ENCODE measurements around the gene KCNC2.
A peak's percentile ranks its signal among the peaks of the same experiment; 100 is the strongest.

Gene KCNC2

GRCh38 chr12:75209812-75210138 is at the start of gene KCNC2:
TSS of gene KCNC2 (minus strand) at chr12:75209839.
- Histone ChIP-seq H3K27ac (no peak within 1 kb of the TSS), H3K27me3 (no peaks in the 10 kb centered on the region), H4K20me1 (no peaks in the 10 kb centered on the region), H3K9ac (no peak within 1 kb of the TSS), H3K4me2 (no peak within 1 kb of the TSS), H3K36me3 (no peaks in the 10 kb centered on the region), H3K4me1 (peaks cover 0 to 22% (median 9%) of the 10 kb centered on the region in 10 experiments; a peak in 15 of 20 replicates), H3K4me3 (no peak within 1 kb of the TSS), H3K9me3 (replicated peaks in 1 of 11) (peaks cover 25 to 31% (median 28%) of the 10 kb centered on the region in 11 experiments)
- TF ChIP-seq Cebpa-rat (IDR thresholded peaks at IDR 0.05), result no peak

- Histone ChIP-seq H4K20me1 (no peaks in the 10 kb centered on the region), H3K36me3 (no peaks in the 10 kb centered on the region), H3K4me2 (no peak overlapping the region), H3K4me3 (no peak overlapping the region), H3K9me3 (replicated peaks in 1 of 11) (no peaks in the 10 kb centered on the region), H3K4me1 (0 out of 20 replicates have a peak, but pooled peaks cover 0 to 6% (median 0%) of the 10 kb centered on the region in 10 experiments), H3K27me3 (no peaks in the 10 kb centered on the region), H3K27ac (no peak overlapping the region), H3K9ac (no peak overlapping the region)
- TF ChIP-seq Cebpa-rat (IDR thresholded peaks at IDR 0.05), result no peak
Measured at GRCh38 chr12:75259143-75259542, 49.5 kb upstream of the KCNC2 start.

GRCh38 chr12:75257510-75257909 is 47.9 kb upstream of the KCNC2 start:
- H3K27me3 ChIP-seq, result no peaks in the 10 kb centered on the region
- H4K20me1 ChIP-seq, result no peaks in the 10 kb centered on the region
- H3K9me3 ChIP-seq (replicated peaks in 1 of 11), result no peaks in the 10 kb centered on the region
- H3K4me3 ChIP-seq, result no peak overlapping the region
- no peak overlapping the region for H3K27ac ChIP-seq
- TF ChIP-seq Cebpa-rat (IDR thresholded peaks at IDR 0.05), result no peak
- H3K4me1 ChIP-seq, result 0 out of 20 replicates have a peak, but pooled peaks cover 0 to 6% (median 0%) of the 10 kb centered on the region in 10 experiments
- peak overlapping the region in 4 of 11 experiments; percentile 4 to 26 (median 21); a peak in 5 of 22 replicates for H3K4me2 ChIP-seq
- H3K36me3 ChIP-seq, result no peaks in the 10 kb centered on the region
- no peak overlapping the region for H3K9ac ChIP-seq

GRCh38 chr12:75245108-75245507 is 35.5 kb upstream of the KCNC2 start:
- H3K9me3 ChIP-seq (replicated peaks in 1 of 11), result peaks cover 0 to 8% (median 6%) of the 10 kb centered on the region in 11 experiments; a peak in 7 of 22 replicates
- no peak overlapping the region for H3K9ac ChIP-seq
- no peak for TF ChIP-seq Cebpa-rat (IDR thresholded peaks at IDR 0.05)
- H3K27me3 ChIP-seq, result no peaks in the 10 kb centered on the region
- H4K20me1 ChIP-seq, result no peaks in the 10 kb centered on the region
- no peaks in the 10 kb centered on the region for H3K4me1 ChIP-seq
- no peak overlapping the region for H3K27ac ChIP-seq
- H3K4me2 ChIP-seq, result no peak overlapping the region
- H3K36me3 ChIP-seq, result no peaks in the 10 kb centered on the region
- H3K4me3 ChIP-seq, result no peak overlapping the region

- Histone ChIP-seq H3K4me1 (no peaks in the 10 kb centered on the region), H3K9ac (no peak overlapping the region), H3K9me3 (replicated peaks in 1 of 11) (peaks cover 0 to 9% (median 6%) of the 10 kb centered on the region in 11 experiments; a peak in 7 of 22 replicates), H3K27me3 (no peaks in the 10 kb centered on the region), H3K36me3 (no peaks in the 10 kb centered on the region), H3K4me3 (no peak overlapping the region), H3K4me2 (no peak overlapping the region), H4K20me1 (no peaks in the 10 kb centered on the region), H3K27ac (no peak overlapping the region)
- no peak for TF ChIP-seq Cebpa-rat (IDR thresholded peaks at IDR 0.05)
Measured at GRCh38 chr12:75239987-75240386, 30.3 kb upstream of the KCNC2 start.

GRCh38 chr12:75236206-75236605 is 26.6 kb upstream of the KCNC2 start:
- Histone ChIP-seq H4K20me1 (no peaks in the 10 kb centered on the region), H3K4me1 (no peaks in the 10 kb centered on the region), H3K4me2 (no peak overlapping the region), H3K27ac (no peak overlapping the region), H3K9ac (no peak overlapping the region), H3K36me3 (no peaks in the 10 kb centered on the region), H3K27me3 (no peaks in the 10 kb centered on the region), H3K9me3 (replicated peaks in 1 of 11) (peaks cover 0 to 9% (median 6%) of the 10 kb centered on the region in 11 experiments; a peak in 7 of 22 replicates), H3K4me3 (no peak overlapping the region)
- TF ChIP-seq Cebpa-rat (IDR thresholded peaks at IDR 0.05), result no peak

GRCh38 chr12:75227132-75227531 is 17.5 kb upstream of the KCNC2 start:
- H4K20me1 ChIP-seq, result no peaks in the 10 kb centered on the region
- H3K36me3 ChIP-seq, result no peaks in the 10 kb centered on the region
- no peak for TF ChIP-seq Cebpa-rat (IDR thresholded peaks at IDR 0.05)
- H3K4me2 ChIP-seq, result no peak overlapping the region
- H3K4me3 ChIP-seq, result no peak overlapping the region
- no peaks in the 10 kb centered on the region for H3K4me1 ChIP-seq
- H3K9ac ChIP-seq, result no peak overlapping the region
- H3K9me3 ChIP-seq (replicated peaks in 1 of 11), result peaks cover 0 to 8% (median 1%) of the 10 kb centered on the region in 11 experiments; a peak in 10 of 22 replicates
- no peaks in the 10 kb centered on the region for H3K27me3 ChIP-seq
- H3K27ac ChIP-seq, result no peak overlapping the region

- H3K27me3 ChIP-seq, result no peaks in the 10 kb centered on the region
- peaks cover 0 to 22% (median 9%) of the 10 kb centered on the region in 10 experiments; a peak in 15 of 20 replicates for H3K4me1 ChIP-seq
- H4K20me1 ChIP-seq, result no peaks in the 10 kb centered on the region
- peak overlapping the region in 10 of 11 experiments; percentile 7 to 81 (median 30); a peak in 16 of 22 replicates for H3K4me2 ChIP-seq
- TF ChIP-seq Cebpa-rat (IDR thresholded peaks at IDR 0.05), result no peak
- H3K9me3 ChIP-seq (replicated peaks in 1 of 11), result peaks cover 19 to 25% (median 23%) of the 10 kb centered on the region in 11 experiments
- no peak overlapping the region for H3K4me3 ChIP-seq
- no peaks in the 10 kb centered on the region for H3K36me3 ChIP-seq
- no peak overlapping the region for H3K9ac ChIP-seq
- H3K27ac ChIP-seq, result no peak overlapping the region
Measured at GRCh38 chr12:75212072-75212471, 2.4 kb upstream of the KCNC2 start.

GRCh38 chr12:75208856-75209811 is 505 bp downstream of the KCNC2 start:
- no peaks in the 10 kb centered on the region for H3K27me3 ChIP-seq
- TF ChIP-seq Cebpa-rat (IDR thresholded peaks at IDR 0.05), result no peak
- no peak overlapping the region for H3K9ac ChIP-seq
- peaks cover 25 to 31% (median 28%) of the 10 kb centered on the region in 11 experiments for H3K9me3 ChIP-seq (replicated peaks in 1 of 11)
- H3K4me1 ChIP-seq, result peaks cover 0 to 22% (median 9%) of the 10 kb centered on the region in 10 experiments; a peak in 15 of 20 replicates
- H4K20me1 ChIP-seq, result no peaks in the 10 kb centered on the region
- H3K4me2 ChIP-seq, result no peak overlapping the region
- H3K27ac ChIP-seq, result no peak overlapping the region
- no peaks in the 10 kb centered on the region for H3K36me3 ChIP-seq
- no peak overlapping the region for H3K4me3 ChIP-seq

Data from BLaER1 treated with 17β-estradiol and CSF1 and Interleukin-3, amounts not matched to agents 10 nM and 100 nM (cell line).